Midbrain (tissue), 1 donor: ENCODE measurements around the gene GRK5.

Experiments
- DNase-seq: peaks from one replicate; lab custom pipeline; 2025; lab: John Stamatoyannopoulos, UW

The GRK5 gene

GRCh38 chr10:119505131-119505551 is 297.8 kb downstream of the GRK5 start:
- no peak for DNase-seq
